Measurements from ENCODE around the gene YBX2. TPM values are rescaled to one million over a fixed set of nuclear protein-coding genes. Genes with fewer than 3 reads are reported as not detected.

The YBX2 gene
- total RNA-seq, 1 experiment from 2014 or later = 24.0 TPM

DNA sequence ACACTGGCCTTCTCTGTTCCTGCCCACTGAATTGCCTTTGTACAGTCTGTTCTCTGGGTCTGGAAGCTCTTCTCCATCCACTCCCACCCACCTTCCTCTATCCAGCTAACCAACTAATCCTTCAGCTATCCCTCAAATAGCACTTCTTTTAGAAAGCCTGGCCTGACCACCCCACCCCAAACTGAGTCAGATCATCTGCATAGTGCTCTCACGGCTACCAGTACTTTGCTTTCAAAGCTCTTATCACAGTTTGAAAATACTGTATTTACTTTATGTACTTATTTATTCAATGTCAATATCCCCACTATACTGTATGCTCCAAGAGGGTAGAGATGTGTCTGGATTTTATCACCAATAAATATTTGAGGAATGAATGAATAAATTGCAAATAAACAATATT lies 27.7 kb downstream of the YBX2 start:
- no peak overlapping the region for H2BK120ac ChIP-seq (ENCODE audit: low read depth, low read length, poor library complexity, severe bottlenecking)
- H3K9ac ChIP-seq (ENCODE audit: extremely low read depth, insufficient read length, low read length) = no peak overlapping the region
- Mint-ChIP-seq H3K36me3 (ENCODE audit: insufficient read depth in 1 of 3, low read depth in 3 of 3) (peaks cover 0 to 4% (median 0%) of the 10 kb centered on the region in 3 experiments; a peak in 3 of 7 replicates), H3K4me3 (peak overlapping the region in 1 of 2 experiments; percentile 5; a peak in 1 of 5 replicates), H3K27ac (peak overlapping the region in 1 of 3 experiments; percentile 73; a peak in 2 of 7 replicates), H3K4me1 (peaks cover 27 to 31% of the 10 kb centered on the region in 2 experiments), H3K27me3 (ENCODE audit: low read depth) (peaks cover under 1% of the 10 kb centered on the region; the same call in 1 of the 2 replicates), H3K9me3 (peaks cover 0 to 4% of the 10 kb centered on the region in 2 experiments; a peak in 1 of 5 replicates)
- no peak overlapping the region for H2AFZ ChIP-seq (ENCODE audit: low read length)
- no peaks in the 10 kb centered on the region for H3K27me3 ChIP-seq (ENCODE audit: insufficient read depth, low read length)
- no CpG with 5 or more reads among the region's 1 CpG for WGBS (ENCODE audit: extremely low coverage, insufficient read length, low lambda C conversion rate)
- H4K8ac ChIP-seq (replicated peaks; ENCODE audit: insufficient read length, low read depth, low read length) = no peak overlapping the region
- TF ChIP-seq, protein P1, sequence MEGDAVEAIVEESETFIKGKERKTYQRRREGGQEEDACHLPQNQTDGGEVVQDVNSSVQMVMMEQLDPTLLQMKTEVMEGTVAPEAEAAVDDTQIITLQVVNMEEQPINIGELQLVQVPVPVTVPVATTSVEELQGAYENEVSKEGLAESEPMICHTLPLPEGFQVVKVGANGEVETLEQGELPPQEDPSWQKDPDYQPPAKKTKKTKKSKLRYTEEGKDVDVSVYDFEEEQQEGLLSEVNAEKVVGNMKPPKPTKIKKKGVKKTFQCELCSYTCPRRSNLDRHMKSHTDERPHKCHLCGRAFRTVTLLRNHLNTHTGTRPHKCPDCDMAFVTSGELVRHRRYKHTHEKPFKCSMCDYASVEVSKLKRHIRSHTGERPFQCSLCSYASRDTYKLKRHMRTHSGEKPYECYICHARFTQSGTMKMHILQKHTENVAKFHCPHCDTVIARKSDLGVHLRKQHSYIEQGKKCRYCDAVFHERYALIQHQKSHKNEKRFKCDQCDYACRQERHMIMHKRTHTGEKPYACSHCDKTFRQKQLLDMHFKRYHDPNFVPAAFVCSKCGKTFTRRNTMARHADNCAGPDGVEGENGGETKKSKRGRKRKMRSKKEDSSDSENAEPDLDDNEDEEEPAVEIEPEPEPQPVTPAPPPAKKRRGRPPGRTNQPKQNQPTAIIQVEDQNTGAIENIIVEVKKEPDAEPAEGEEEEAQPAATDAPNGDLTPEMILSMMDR (conservative IDR thresholded peaks at IDR 0.05) = no peak
- no peak overlapping the region for H3K56ac ChIP-seq (ENCODE audit: insufficient read length, low read depth, low read length)
- H4K91ac ChIP-seq (ENCODE audit: insufficient read length, low read depth, low read length) = no peak overlapping the region
- H3K18ac ChIP-seq (ENCODE audit: insufficient read length, low read depth, low read length) = no peak overlapping the region
- no peak for DNase-seq
- H3K23ac ChIP-seq (ENCODE audit: insufficient read length, low read depth, low read length) = no peak overlapping the region
- H3K23me2 ChIP-seq (ENCODE audit: insufficient read length, low read depth, low read length, poor library complexity, severe bottlenecking) = peaks cover 14% of the 10 kb centered on the region
- H3K4me1 ChIP-seq (ENCODE audit: insufficient read depth, low read length) = no peaks in the 10 kb centered on the region; the same call in 1 of the 2 replicates
- no peaks in the 10 kb centered on the region for H3K79me1 ChIP-seq (ENCODE audit: insufficient read depth, low read depth, low read length, poor library complexity, severe bottlenecking)
- no peak overlapping the region for H4K5ac ChIP-seq (ENCODE audit: insufficient read length, low read depth, low read length)
- no peak overlapping the region for H3K4me2 ChIP-seq (ENCODE audit: insufficient read depth, insufficient read length, low read length)
- no peak overlapping the region for H3K27ac ChIP-seq (ENCODE audit: insufficient read length, low read depth, low read length)
- H3K9me3 ChIP-seq (ENCODE audit: control insufficient read depth, low read depth, low read length) = no peaks in the 10 kb centered on the region
- H3K4ac ChIP-seq (ENCODE audit: low read depth, low read length) = no peak overlapping the region
- no peak overlapping the region for H3K14ac ChIP-seq (ENCODE audit: insufficient read depth, low read length)
- peak overlapping the region; percentile 55 for H2BK12ac ChIP-seq (ENCODE audit: insufficient read length, low read depth, low read length)
- no peak overlapping the region for H3T11ph ChIP-seq (ENCODE audit: low read length)
- no peaks in the 10 kb centered on the region for H4K20me1 ChIP-seq (ENCODE audit: control insufficient read depth, insufficient read depth, insufficient read length)
- no peak overlapping the region for H2AK5ac ChIP-seq (ENCODE audit: insufficient read length, low read length)
- no peak overlapping the region for H2BK20ac ChIP-seq (ENCODE audit: low read depth, low read length, poor library complexity, severe bottlenecking)
- peaks cover under 1% of the 10 kb centered on the region; the same call in 1 of the 2 replicates for H3K79me2 ChIP-seq (ENCODE audit: insufficient read depth, low read length)
- H2BK5ac ChIP-seq (ENCODE audit: insufficient read length, low read length) = no peak overlapping the region
- H2BK15ac ChIP-seq (ENCODE audit: low read depth, low read length) = no peak overlapping the region

All from H9 (cell line).